HG02610 (cell line): ENCODE data around the gene EXTL1.

Experiments used
- ATAC-seq: cut with Tn5 transposase; IDR thresholded peaks from one replicate; pipeline ENCODE4 v1.9.1; 2021; ENCODE audit warnings: mild to moderate bottlenecking, moderate library complexity; ENCODE audit not compliant: unreplicated experiment

EXTL1 gene

DNA sequence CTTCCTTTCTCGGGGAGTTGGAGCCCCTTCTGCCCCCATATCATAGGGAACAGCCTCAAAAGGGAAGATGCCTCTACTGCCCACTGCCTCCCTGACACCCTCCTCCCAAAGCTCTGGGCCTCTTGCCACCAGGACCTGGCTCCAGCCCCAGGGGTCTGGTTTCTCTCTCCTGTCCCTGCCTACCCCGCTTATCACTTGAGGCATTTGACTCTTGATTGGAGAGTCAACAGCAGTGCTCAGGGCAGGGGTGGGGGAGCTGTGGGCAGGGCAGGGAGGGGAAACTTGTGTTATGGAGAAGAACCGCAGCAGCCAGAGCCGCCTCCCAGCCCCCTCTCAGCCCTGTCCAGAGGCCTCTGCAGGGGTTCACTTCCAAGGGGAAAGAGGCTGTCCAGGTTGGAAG, 45.3 kb downstream of the EXTL1 start:
- ATAC-seq: no peak

DNA sequence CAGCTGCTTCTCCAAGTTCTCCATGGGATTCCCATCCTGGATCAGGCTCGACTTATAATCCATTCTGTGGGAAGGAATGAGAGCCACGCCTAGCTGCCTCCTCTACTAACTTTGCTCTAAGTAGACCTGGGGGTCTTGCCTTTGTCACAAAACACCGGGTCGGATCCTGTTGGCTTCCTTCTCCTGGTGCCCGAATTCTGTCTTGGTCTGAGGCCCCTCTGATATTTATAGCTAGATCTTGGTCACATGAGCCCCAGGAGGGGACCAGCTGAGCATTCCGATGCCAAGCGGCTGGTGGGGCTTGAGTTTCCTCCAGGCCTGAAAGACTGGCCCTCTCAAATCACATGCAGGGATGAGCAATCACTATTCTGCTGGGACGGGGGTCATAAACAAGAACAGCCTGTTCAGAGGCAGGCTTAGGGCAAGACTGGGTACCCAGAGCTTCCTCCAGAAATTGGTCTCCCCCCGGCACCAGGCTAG, 45.9 kb downstream of the EXTL1 start, which contains the start of gene TRIM63:
TSS of gene TRIM63 (minus strand) at position 199 of the 480 bp plus-strand sequence. CDS start at position 63, 136 bp downstream.
- no peak for ATAC-seq

DNA sequence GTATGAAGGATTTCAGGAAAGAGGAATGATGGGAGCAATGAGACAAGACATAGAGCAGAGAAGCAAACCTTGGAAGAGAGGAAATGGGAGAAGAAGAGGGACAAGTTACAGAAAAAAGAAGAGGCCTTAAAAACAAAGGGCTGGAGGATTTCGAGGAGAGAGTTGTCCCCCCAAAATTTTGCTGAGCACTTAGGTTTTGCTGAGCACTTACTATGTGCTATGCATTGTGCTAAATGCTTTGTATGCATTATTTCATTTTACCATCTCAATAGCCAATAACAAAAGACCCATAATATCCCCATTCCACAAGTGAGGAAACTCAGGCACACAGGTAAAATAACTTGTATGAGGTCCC, 48.3 kb downstream of the EXTL1 start:
- no peak for ATAC-seq

DNA sequence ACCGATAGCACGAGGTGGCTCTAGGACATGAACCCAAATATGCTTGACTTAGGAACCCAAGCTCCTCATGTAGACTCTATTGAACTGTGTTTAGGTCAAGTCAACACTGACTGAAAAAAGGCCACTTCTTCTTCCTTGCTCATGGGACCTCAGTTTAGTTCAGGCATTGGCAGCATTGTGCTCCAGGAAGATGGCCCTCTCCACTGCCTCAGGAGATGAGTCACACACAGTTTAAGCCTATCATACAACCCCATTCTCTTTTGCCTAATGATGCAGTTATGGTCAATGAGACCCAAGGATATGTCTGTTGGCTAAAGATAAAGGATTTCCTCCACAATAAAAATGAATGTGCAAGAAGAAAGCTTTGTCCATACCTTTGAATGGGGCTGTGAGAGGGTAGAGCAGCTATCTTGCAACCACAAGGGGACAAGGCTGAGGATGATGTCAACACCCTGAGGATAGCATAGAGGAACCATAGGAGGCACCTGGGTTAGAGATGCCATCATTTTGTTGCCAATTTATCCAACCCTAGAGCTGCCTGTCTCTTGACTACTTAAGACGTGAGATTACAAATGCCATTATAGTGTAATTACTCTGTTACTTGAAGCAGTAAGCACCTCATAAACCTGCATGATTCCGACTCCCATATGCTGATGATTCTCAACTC, 48.9 kb downstream of the EXTL1 start:
- ATAC-seq: no peak

DNA sequence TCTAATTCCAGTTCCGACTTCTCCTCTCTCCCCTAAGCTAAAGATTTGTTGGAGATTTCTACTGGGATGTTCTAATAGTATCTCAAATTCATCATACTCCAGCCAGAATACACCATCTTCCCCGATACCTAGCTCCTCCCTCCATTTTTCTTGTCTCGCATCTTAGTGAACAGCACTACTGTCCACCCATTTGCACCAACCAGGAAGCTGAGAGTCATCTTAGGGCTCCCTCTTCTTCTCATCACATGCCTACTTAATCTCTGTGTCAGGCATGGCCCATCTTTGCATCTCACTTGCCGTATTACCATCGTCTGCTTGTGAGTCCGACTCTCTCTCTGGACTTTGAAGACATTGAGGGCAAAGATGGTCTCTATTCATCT, 49.4 kb downstream of the EXTL1 start:
- ATAC-seq: no peak

DNA sequence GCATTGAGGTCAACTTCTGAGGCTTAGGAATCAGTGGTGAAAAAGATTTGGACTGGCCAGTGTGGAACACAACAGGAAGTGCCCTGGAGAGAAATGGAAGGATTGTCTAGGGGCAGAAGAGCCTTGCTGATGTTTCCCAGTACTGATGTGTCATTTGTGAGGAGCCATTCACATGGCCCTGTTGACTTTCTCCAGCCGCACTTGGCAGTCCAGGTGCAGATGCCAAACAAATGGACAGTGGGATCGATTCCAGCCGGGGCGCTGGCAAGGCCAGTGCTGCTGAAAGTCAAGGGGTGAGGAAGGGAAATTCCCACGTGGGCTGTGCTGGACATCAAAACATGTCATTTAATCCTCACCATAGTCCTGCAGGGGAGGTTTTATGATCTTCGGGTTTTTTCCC, 50.7 kb downstream of the EXTL1 start:
- no peak for ATAC-seq

DNA sequence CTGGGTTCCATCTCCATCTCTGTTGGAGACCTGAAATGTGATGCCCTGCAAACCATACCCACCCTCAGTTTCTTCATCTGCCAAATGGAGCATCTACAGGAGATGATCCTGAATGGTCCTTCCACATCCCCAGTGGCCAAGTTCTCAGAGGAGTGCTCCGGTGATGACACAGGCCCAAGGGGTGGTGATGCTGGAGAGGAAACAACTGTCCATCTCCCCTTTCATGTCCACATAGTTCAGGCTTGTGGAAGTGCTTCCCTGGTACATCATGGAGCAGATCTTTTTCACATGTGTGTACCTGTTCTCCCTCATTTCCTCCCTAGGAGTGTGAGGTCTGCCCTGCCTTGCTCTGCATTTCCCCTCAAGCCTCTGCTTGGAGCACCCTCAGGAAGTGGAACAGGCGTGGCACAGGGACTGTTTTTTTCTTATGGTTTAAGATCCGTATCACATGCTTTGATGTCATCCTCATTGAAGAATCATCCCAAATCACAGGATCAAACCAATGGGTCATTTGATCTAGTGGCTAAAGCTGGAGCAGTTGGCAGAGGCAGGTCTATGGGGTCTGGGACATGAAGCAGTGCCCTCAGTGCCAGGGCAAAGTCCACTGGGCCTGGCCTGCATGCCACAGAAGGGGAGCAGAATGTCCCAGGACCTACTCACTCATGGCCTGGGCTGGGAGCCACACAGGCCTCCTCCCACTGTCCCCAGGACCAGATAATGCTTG, 54.0 kb downstream of the EXTL1 start:
- ATAC-seq: no peak

- ATAC-seq: no peak
Measured at GRCh38 chr1:26077524-26077923, 55.9 kb downstream of the EXTL1 start.

- ATAC-seq: no peak
Measured at GRCh38 chr1:26078286-26079177, 57.0 kb downstream of the EXTL1 start.

DNA sequence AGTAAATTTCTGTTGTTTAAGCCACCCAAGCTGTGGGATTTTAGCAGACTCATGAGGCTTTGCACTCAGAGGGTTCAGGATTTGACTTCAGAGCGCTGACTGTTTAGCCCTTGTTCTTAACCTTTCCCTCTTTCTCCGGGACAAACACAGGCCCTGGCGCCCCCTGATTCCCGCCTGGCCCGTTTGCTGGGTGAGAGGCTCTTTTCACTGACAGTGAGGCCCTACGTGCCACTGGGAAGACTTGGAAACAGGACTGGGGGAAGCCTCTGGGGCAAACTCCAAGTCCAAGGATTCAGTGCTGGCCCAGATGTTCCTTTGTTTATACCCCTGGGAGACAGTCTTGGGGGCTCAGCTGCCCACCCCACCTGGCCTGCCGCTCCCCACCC, 57.6 kb downstream of the EXTL1 start:
- no peak for ATAC-seq

- no peak for ATAC-seq
Measured at GRCh38 chr1:26079960-26080814, 58.6 kb downstream of the EXTL1 start.

DNA sequence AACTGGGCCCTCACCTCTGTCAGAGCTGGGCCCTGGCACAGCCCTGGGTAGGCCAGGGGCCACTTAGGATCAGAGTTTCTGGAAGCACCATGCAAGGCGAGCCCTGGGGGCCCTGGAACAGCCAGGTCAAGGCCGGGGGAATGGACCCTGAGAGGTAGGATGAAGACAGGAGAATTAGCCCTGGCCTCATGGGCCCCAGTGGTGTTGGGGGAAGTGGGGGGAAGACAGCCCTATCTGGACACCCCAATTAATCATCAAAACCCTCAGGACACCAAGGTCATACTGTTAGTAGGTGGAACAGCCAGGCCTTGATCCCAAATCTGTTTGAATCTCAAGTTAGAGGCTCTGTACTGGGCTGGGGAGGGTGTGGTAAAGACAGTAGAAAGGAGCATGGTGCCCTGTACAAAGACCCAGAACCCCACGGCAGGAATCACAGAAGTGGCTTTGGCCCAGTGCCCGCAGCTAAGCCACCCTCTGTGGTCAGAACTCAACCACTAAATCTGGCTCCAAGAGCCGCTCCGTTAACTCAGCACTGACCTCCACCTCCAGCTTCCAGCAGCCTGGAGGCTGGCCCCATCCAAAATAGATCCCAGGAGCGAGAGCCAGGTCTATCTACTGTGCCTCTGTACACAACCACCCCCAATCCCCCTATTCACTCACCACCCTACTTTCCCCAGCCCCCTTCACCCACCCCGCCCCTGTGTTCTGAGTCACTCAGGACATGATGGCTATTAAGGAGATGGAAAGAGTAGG, 59.9 kb downstream of the EXTL1 start:
- ATAC-seq: no peak

- no peak for ATAC-seq
Measured at GRCh38 chr1:26082020-26082350, 60.4 kb downstream of the EXTL1 start.

DNA sequence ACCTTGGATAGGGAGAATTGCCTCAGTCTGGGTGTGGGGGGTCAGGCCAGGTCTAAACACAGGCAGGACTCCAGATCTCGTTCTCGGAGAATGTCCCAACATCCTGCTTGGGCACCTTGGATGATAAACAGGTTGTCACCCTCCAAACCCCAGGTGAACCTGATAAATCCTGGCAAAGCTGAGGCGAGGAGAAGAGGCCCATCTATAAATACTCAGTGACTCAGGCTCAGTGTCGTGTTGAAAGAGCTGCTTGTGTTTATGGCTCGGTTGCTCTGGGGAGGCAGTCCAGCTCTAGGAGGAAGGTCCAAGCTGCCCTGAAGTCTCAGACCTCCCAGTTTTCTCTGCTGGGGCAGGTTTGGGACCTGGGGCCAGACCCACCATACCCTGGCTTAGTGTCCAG, 61.6 kb downstream of the EXTL1 start:
- no peak for ATAC-seq

DNA sequence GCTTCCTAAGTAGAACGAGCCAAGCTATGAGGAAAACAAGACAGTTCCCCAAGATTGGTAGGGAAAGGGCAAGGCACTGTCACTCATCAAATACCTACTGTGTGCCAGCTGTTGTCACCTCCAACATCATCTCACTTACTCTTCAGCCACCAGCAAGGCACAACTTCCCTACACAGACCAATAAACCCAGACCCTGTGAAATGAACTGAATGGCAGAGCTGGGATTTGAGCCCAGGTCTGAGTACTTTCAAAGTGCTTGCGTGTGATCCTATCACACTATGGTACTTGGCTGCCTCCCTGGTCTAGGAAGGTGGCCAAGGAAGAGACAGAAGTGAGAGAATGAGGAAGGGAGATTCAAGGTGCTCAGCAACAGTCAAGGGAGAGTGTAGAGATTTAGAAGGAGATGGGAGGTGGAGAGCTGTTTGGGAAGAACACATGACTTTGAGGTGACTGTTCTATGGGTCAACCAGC, 62.6 kb downstream of the EXTL1 start:
- no peak for ATAC-seq

GRCh38 chr1:26084844-26085243, 63.3 kb downstream of the EXTL1 start:
- ATAC-seq: no peak
